Psoas muscle (tissue), 8 donors: ENCODE measurements around the gene DUSP8. TPM values are rescaled to one million over a fixed set of nuclear protein-coding genes. Genes with fewer than 3 reads are reported as not detected.

Source experiments
- ATAC-seq, 4 donors: fragments of 200-7000 bp; cut with Tn5 transposase; one replicate each; pipeline ENCODE4 v1.9.1; 2020; ENCODE audit warnings: moderate library complexity in 3 of 4, mild to moderate bottlenecking in 2 of 4
- DNase-seq, 2 donors: peaks; one replicate each; pipeline ENCODE4 v3.0.0-alpha.2; 2020
- H3K27ac ChIP-seq: fragments of 200-600 bp; one replicate; pipeline ENCODE4 v1.8.0; 2022
- H3K27me3 ChIP-seq, 3 donors: fragments of 200-600 bp in 1 of 3; one replicate each; pipeline versions ENCODE4 v1.6.1 to v1.8.0; 2013 to 2022; ENCODE audit warnings: low read length in 2 of 3, mild to moderate bottlenecking in 2 of 3, moderate library complexity in 1 of 3; ENCODE audit not compliant: insufficient read depth in 3 of 3
- H3K36me3 ChIP-seq, 2 donors: fragments of 200-600 bp in 1 of 2; one replicate each; pipeline versions ENCODE4 v1.6.1 to v1.8.0; 2013 to 2022; ENCODE audit warnings: low read depth in 1 of 2, mild to moderate bottlenecking in 1 of 2, moderate library complexity in 1 of 2; ENCODE audit not compliant: insufficient read depth in 1 of 2
- H3K4me1 ChIP-seq: fragments of 200-600 bp; one replicate; pipeline ENCODE4 v1.8.0; 2022
- H3K4me3 ChIP-seq: fragments of 200-600 bp; one replicate; pipeline ENCODE4 v1.8.0; 2022; ENCODE audit warnings: mild to moderate bottlenecking
- H3K9me3 ChIP-seq: fragments of 200-600 bp; one replicate; pipeline ENCODE4 v1.8.0; 2022
- CTCF ChIP-seq: fragments of 200-600 bp; IDR thresholded peaks from one replicate; pipeline ENCODE4 v1.8.0; 2022; ENCODE audit warnings: antibody characterized with exemption
- WGBS, 3 donors: extraction: QIAGEN DNeasy Blood & Tissue Kit; methylation state at CpG; one replicate each; pipeline versions ENCODE4 v1.1.6 to v1.1.7; 2013; 5-methylcytosine and 5-hydroxymethylcytosine counted together
- intact Hi-C, 2 donors: fragments of 100-400 bp; cut with DNase I; formaldehyde crosslinking; loops; one replicate each; pipeline versions ENCODE4 v1.11.0 to v1.14.2; 2022
- polyA plus RNA-seq, 3 donors: library from polyadenylated mRNA; stranded (reverse); fragments of 200-250 nt; gene quantifications; one replicate each; pipeline ENCODE4 v1.2.3, GENCODE V29; 2013
- total RNA-seq, 4 donors: library from RNA; stranded (reverse); fragmentation: NEBNext Ultra II Directional in 2 of 4; extraction: Animal tissue kit (Norgen Biotek cat#: 25700) in 2 of 4; gene quantifications; one replicate each; pipeline versions ENCODE4 v1.2.1 to v1.2.4, GENCODE V29; 2021 to 2023
- donor health status: healthy with polysubstance abuse.
- donor health status: DM: no; HTN: no; CAD: no; lungs with moderate emphysema.
- donor health status: Bipolar disorder and iron deficiency.
- donor health status: healthy.
- donor health status: DM: yes; HTN: yes; CAD: no.
- donor health status: DM: no; HTN: no; CAD: no.
- donor health status: DM: no; HTN: no; CAD: no.
- donor health status: DM: yes; HTN: yes; CAD: no.

DUSP8 gene
- total and polyA plus RNA-seq, 7 donors, result 1.0 to 15.2 (median 9.9) TPM

GRCh38 chr11:1520663-1521267, 51.3 kb downstream of the DUSP8 start:
- intact Hi-C loops, result no loop called here

GRCh38 chr11:1520209-1520662, 51.8 kb downstream of the DUSP8 start:
- no peaks in the 10 kb centered on the region for H3K27me3 ChIP-seq
- H3K27ac ChIP-seq, result no peak overlapping the region
- ATAC-seq (no peak), DNase-seq (no peak)
- peaks cover 39% of the 10 kb centered on the region for H3K4me1 ChIP-seq
- H3K4me3 ChIP-seq, result no peak overlapping the region
- intact Hi-C loops, result no loop called here
- H3K36me3 ChIP-seq, result no peaks in the 10 kb centered on the region
- 63 to 68% (median 66%) methylated on average over 13 of the region's 13 CpGs for WGBS, 3 donors
- no peak for TF ChIP-seq CTCF
- no peaks in the 10 kb centered on the region for H3K9me3 ChIP-seq

More at GRCh38 chr11:1520663-1521267, 51.3 kb downstream of the DUSP8 start:
- Histone ChIP-seq H3K4me3 (no peak overlapping the region), H3K36me3 (no peaks in the 10 kb centered on the region), H3K4me1 (peaks cover 33% of the 10 kb centered on the region), H3K9me3 (no peaks in the 10 kb centered on the region), H3K27me3 (no peaks in the 10 kb centered on the region), H3K27ac (no peak overlapping the region)
- TF ChIP-seq CTCF, result no peak
- DNase-seq (no peak), ATAC-seq (peak in 2 of 4 donors; percentile 11 to 19)
- 21 to 42% (median 40%) methylated on average over 19 of the region's 19 CpGs for WGBS, 3 donors

DNA sequence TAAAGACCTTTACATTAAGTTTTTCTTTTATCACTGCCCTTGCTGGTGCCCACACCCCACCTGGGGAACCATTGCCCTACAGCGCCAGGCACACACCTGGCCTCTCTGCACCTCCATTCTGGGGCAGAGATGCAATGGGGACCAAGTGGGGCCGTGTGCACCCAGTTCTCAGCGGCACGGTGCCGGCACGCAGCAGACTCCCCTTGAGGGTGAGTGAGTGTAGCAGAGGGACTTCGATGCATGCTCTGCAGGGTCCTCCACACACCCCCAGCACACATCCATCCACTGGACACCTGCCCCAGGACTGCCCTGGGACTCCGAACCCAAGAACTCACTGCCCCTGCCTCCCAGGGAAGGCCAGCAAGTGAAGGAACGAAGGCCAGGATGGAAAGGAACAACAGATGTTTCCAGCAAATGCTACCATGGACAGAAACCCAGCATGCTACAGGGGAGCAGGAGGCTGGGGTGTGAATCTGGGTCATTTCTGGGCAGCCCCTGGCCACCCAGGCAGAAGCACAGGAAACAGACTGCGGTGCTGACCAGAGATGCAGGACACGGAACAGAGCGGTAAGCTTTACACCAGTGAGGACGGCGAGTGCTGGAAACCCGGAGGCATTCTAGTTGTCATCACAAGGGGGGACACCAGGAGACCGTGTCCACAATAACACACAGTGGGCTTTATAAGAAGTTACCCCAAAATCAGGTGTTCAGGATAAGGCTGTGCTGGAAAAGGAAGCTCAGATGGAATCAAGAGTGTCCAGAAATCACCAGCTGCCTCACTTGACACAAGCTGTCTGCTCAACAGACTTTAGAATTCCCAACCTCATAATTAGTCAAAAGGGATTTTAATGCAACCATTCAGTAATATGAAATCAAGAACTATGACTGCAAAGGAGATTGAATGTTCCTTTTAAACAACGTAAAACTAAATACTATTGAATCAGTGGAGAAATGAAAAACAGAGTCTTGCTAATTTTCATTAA, 52.8 kb downstream of the DUSP8 start:
- Histone ChIP-seq H3K27me3 (no peaks in the 10 kb centered on the region), H3K9me3 (no peaks in the 10 kb centered on the region), H3K4me3 (no peak overlapping the region), H3K4me1 (peaks cover 48% of the 10 kb centered on the region), H3K36me3 (no peaks in the 10 kb centered on the region), H3K27ac (no peak overlapping the region)
- ATAC-seq (no peak), DNase-seq (peak in 1 of 2 donors; percentile 25)
- WGBS, 3 donors, result 91 to 94% (median 93%) methylated on average over 17 of the region's 17 CpGs
- intact Hi-C loops, result loop anchor here (5.0 kb wide), 3 partner anchors 62 to 317 kb away; no protein-coding TSS in a partner anchor
- TF ChIP-seq CTCF, result no peak

DNA sequence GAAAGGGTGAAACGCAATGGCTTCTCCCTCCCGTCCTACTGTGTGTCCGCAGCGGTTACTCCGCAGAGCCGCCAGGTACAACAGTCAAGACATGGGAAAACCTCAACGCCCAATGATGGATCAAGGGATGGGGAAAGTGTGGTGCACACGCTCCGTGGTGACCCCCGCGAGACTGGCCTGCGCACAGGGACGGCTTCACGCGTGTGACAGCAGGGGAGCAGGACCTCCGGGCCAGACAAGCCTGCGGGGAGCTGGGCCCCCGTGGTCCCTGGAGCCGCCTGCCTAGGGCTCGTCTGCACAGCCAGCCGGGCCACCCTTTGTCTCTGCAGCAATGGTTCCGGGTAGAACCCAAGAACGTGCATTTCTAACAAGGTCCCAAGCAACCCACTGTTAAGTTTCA, 53.8 kb downstream of the DUSP8 start:
- Histone ChIP-seq H3K4me3 (no peak overlapping the region), H3K27me3 (no peaks in the 10 kb centered on the region), H3K27ac (no peak overlapping the region), H3K9me3 (no peaks in the 10 kb centered on the region), H3K4me1 (peaks cover 52% of the 10 kb centered on the region), H3K36me3 (no peaks in the 10 kb centered on the region)
- TF ChIP-seq CTCF, result no peak
- WGBS, 3 donors, result 93 to 96% (median 95%) methylated on average over 23 of the region's 23 CpGs
- intact Hi-C loops, result loop anchor here (5.0 kb wide), 3 partner anchors 61 to 316 kb away; no protein-coding TSS in a partner anchor
- DNase-seq, result peak in 1 of 2 donors; percentile 39
- no peak for ATAC-seq
